IMR-90 (cell line): ENCODE results near the gene MTCL1. TPM values are rescaled to one million over a fixed set of nuclear protein-coding genes. Genes with fewer than 3 reads are reported as not detected.

ENCODE experiments used
- ATAC-seq: fragments of 200-7000 bp; cut with Tn5 transposase; 2 replicates; pipeline ENCODE4 v1.9.1; 2020; ENCODE audit warnings: low read depth, mild to moderate bottlenecking, moderate library complexity
- BruUV-seq: library from RNA; stranded (reverse); fragments of 400-500 nt; replicated peaks from 2 replicates; lab custom pipeline; 2021; lab: Mats Ljungman, UMichigan
- CTCF ChIA-PET: fragments of 300-600 bp; formaldehyde crosslinking; extraction: SDS; loops from one replicate; lab custom pipeline; 2021; ENCODE audit warnings: antibody characterized with exemption; lab: Yijun Ruan, JAX
- POLR2A ChIA-PET: fragments of 300-600 bp; sonication (Branson Sonifier 250); formaldehyde crosslinking; loops from one replicate; lab custom pipeline; 2022; ENCODE audit warnings: antibody characterized with exemption; ENCODE audit not compliant: unreplicated experiment; lab: Charles Lee
- DNase-seq: peaks from one replicate; pipeline ENCODE4 v3.0.0; 2013
- H2AFZ ChIP-seq: replicated peaks from 2 replicates; pipeline ENCODE3; 2013; ENCODE audit warnings: low read length, mild to moderate bottlenecking; ENCODE audit not compliant: poor library complexity
- H2AK5ac ChIP-seq: 2 replicates; pipeline ENCODE4 v1.6.1; 2013; ENCODE audit warnings: low read depth, low read length, inconsistent platforms
- H2AK9ac ChIP-seq: replicated peaks from 2 replicates; pipeline ENCODE3; 2013; ENCODE audit warnings: mild to moderate bottlenecking, low read depth, low read length, moderate library complexity; ENCODE audit not compliant: poor library complexity
- H2BK120ac ChIP-seq: 2 replicates; pipeline ENCODE4 v1.6.1; 2013; ENCODE audit warnings: low read depth, low read length, inconsistent platforms
- H2BK15ac ChIP-seq: 3 replicates; pipeline ENCODE4 v1.6.1; 2013; ENCODE audit warnings: low read depth, low read length, inconsistent platforms
- H2BK20ac ChIP-seq: 2 replicates; pipeline ENCODE4 v1.6.1; 2013; ENCODE audit warnings: low read depth, mild to moderate bottlenecking, inconsistent platforms, low read length, moderate library complexity
- H2BK5ac ChIP-seq: 2 replicates; pipeline ENCODE4 v1.6.1; 2013; ENCODE audit warnings: mild to moderate bottlenecking, low read depth, low read length, inconsistent platforms; ENCODE audit not compliant: poor library complexity, severe bottlenecking
- H3K14ac ChIP-seq: replicated peaks from 2 replicates; pipeline ENCODE4 v1.6.1; 2013; ENCODE audit warnings: low read depth, low read length, inconsistent platforms
- H3K18ac ChIP-seq: 2 replicates; pipeline ENCODE4 v1.6.1; 2013; ENCODE audit warnings: low read depth, low read length, control low read depth
- H3K23ac ChIP-seq: 2 replicates; pipeline ENCODE4 v1.6.1; 2013; ENCODE audit warnings: low read depth, low read length, inconsistent platforms
- H3K27ac ChIP-seq: 2 replicates; pipeline ENCODE4 v1.5.1; 2013; ENCODE audit warnings: mild to moderate bottlenecking, control low read depth, low read length; ENCODE audit not compliant: insufficient read depth
- H3K27me3 ChIP-seq: 2 replicates; pipeline ENCODE4 v1.6.1; 2013; ENCODE audit warnings: low read length; ENCODE audit not compliant: control insufficient read depth, insufficient read depth
- H3K36me3 ChIP-seq: 2 replicates; pipeline ENCODE4 v1.6.1; 2013; ENCODE audit warnings: low read length, mixed read lengths; ENCODE audit not compliant: control insufficient read depth, insufficient read depth
- H3K4ac ChIP-seq: 2 replicates; pipeline ENCODE4 v1.6.1; 2013; ENCODE audit warnings: low read depth, low read length, inconsistent platforms
- H3K4me1 ChIP-seq: 2 replicates; pipeline ENCODE4 v1.6.1; 2013; ENCODE audit warnings: low read length, mixed read lengths; ENCODE audit not compliant: control insufficient read depth, insufficient read depth
- H3K4me2 ChIP-seq: 2 replicates; pipeline ENCODE4 v1.6.1; 2013; ENCODE audit warnings: low read depth, mild to moderate bottlenecking, control low read depth, low read length, moderate library complexity
- H3K4me3 ChIP-seq: 2 replicates; pipeline ENCODE4 v1.5.1; 2013; ENCODE audit warnings: low read depth, mild to moderate bottlenecking, control low read depth, low read length, moderate library complexity; ENCODE audit not compliant: insufficient read depth
- H3K56ac ChIP-seq: 2 replicates; pipeline ENCODE4 v1.6.1; 2013; ENCODE audit warnings: low read length, inconsistent platforms; ENCODE audit not compliant: insufficient read depth; ENCODE audit errors: extremely low read depth
- H3K79me1 ChIP-seq, 2 experiments: 2 replicates each; pipeline ENCODE4 v1.6.1; 2013; ENCODE audit warnings: low read length in 2 of 2, inconsistent platforms in 1 of 2, low read depth in 1 of 2
- H3K9ac ChIP-seq: 2 replicates; pipeline ENCODE4 v1.6.1; 2013; ENCODE audit warnings: low read depth, low read length, control low read depth
- H3K9me1 ChIP-seq: 2 replicates; pipeline ENCODE4 v1.6.1; 2013; ENCODE audit warnings: low read length, inconsistent platforms; ENCODE audit not compliant: insufficient read depth
- H3K9me3 ChIP-seq: 2 replicates; pipeline ENCODE4 v1.6.1; 2013; ENCODE audit warnings: low read length; ENCODE audit not compliant: control insufficient read depth, insufficient read depth
- H4K20me1 ChIP-seq: 2 replicates; pipeline ENCODE4 v1.6.1; 2013; ENCODE audit warnings: low read length, inconsistent platforms; ENCODE audit not compliant: insufficient read depth
- H4K5ac ChIP-seq: 2 replicates; pipeline ENCODE4 v1.6.1; 2013; ENCODE audit warnings: mild to moderate bottlenecking, low read depth, low read length, control low read depth
- H4K8ac ChIP-seq, 2 experiments: 2 replicates each; pipeline ENCODE4 v1.6.1; 2013; ENCODE audit warnings: low read depth in 2 of 2, low read length in 2 of 2, control low read depth in 1 of 2, inconsistent platforms in 1 of 2
- H4K91ac ChIP-seq: 2 replicates; pipeline ENCODE4 v1.6.1; 2013; ENCODE audit warnings: low read depth, low read length, inconsistent platforms; ENCODE audit not compliant: insufficient read depth
- BHLHE40 ChIP-seq: fragments of 150-350 bp; IDR thresholded peaks from 2 replicates; pipeline ENCODE4 v1.6.1; 2016; ENCODE audit warnings: mild to moderate bottlenecking, low read depth, low read length
- CHD1 ChIP-seq: IDR thresholded peaks from 2 replicates; pipeline ENCODE4 v1.6.1; 2012; ENCODE audit warnings: low read depth, low read length, improper control_type of control experiment
- CTCF ChIP-seq: conservative IDR thresholded peaks from 2 replicates; pipeline ENCODE4 v1.5.1; 2012; ENCODE audit warnings: mild to moderate bottlenecking, low read depth, low read length, improper control_type of control experiment
- MAFK ChIP-seq: IDR thresholded peaks from 2 replicates; pipeline ENCODE4 v1.6.1; 2012; ENCODE audit warnings: low read depth, low read length, improper control_type of control experiment
- NFE2L2 ChIP-seq: fragments of 150-350 bp; IDR thresholded peaks from 2 replicates; pipeline ENCODE4 v1.6.1; 2016; ENCODE audit warnings: low read depth, mild to moderate bottlenecking, low read length
- POLR2A ChIP-seq: IDR thresholded peaks from 2 replicates; pipeline ENCODE4 v1.6.1; 2012; ENCODE audit warnings: mild to moderate bottlenecking, low read depth, low read length
- RCOR1 ChIP-seq: IDR thresholded peaks from 2 replicates; pipeline ENCODE4 v1.6.1; 2012; ENCODE audit warnings: mild to moderate bottlenecking, low read length, improper control_type of control experiment; ENCODE audit not compliant: insufficient replicate concordance
- WGBS, 2 experiments: methylation state at CpG; one replicate each; pipeline versions ENCODE4 v1.1.5 to v1.1.7; 2013; ENCODE audit warnings: missing lambda C conversion rate in 2 of 2; ENCODE audit not compliant: insufficient read length in 1 of 2; ENCODE audit errors: extremely low coverage in 2 of 2; 5-methylcytosine and 5-hydroxymethylcytosine counted together
- dilution Hi-C: fragments of 300-500 bp; cut with HindIII; formaldehyde crosslinking; loops from one replicate; pipeline ENCODE4 v1.14.3; 2018; ENCODE audit warnings: low sequenced_read_pairs; ENCODE audit not compliant: unreplicated experiment
- in situ Hi-C: fragments of 300-500 bp; cut with MboI; formaldehyde crosslinking; loops from 3 replicates; pipeline ENCODE4 v1.14.3; 2019; ENCODE audit warnings: low sequenced_read_pairs, inconsistent platforms, mixed read lengths
- intact Hi-C: fragments of 100-400 bp; cut with micrococcal nuclease; formaldehyde crosslinking; loops from 2 replicates; pipeline ENCODE4 v1.10.0; 2022
- polyA plus RNA-seq, 3 experiments: library from polyadenylated mRNA; depleted of rRNA; stranded (reverse); fragments of >200 nt; gene quantifications; 2 replicates each; pipeline ENCODE4 v1.2.3, GENCODE V29; 2012; ENCODE audit warnings: low replicate concordance in 1 of 3
- total RNA-seq: library from RNA; depleted of rRNA; stranded (reverse); fragments of >200 nt; gene quantifications from 2 replicates; pipeline ENCODE4 v1.2.3, GENCODE V29; 2012

MTCL1 gene
- total and polyA plus RNA-seq, 2 of the 4 experiments (the other 2 are of a cell fraction): 29.0 to 45.3 TPM

DNA sequence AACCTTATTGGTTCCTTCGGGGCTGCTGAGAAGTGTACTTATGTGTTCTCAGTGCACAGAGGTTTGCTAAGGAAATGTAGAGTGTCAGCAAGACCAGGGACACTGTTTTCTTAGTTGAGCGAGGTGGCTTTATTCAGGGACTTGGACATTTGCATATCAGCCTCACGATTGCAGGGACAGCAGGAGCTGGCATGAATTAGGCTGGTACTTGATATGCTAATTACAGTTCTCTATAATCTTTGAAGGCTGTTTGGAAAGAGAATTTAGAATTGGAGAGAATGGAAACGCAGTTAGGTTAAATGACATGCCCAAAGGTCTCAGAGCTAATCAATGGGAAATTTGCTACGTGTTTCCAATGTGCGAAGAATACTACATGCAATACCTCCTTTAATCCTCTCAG, 18.7 kb upstream of the MTCL1 start:
- no peak overlapping the region for H2BK20ac ChIP-seq
- no peak overlapping the region for H3K4ac ChIP-seq
- no peak overlapping the region for H4K8ac ChIP-seq
- in situ Hi-C loops (no loop called here), dilution Hi-C loops (loop anchor here (25.0 kb wide), 1 partner anchor 301 kb away; no protein-coding TSS in a partner anchor), intact Hi-C loops (no loop called here)
- no peak overlapping the region for H3K18ac ChIP-seq
- no peak for DNase-seq
- TF ChIP-seq POLR2A (no peak), NFE2L2 (no peak), CTCF (no peak), RCOR1 (no peak), MAFK (no peak), BHLHE40 (no peak), CHD1 (no peak)
- peaks cover 7% of the 10 kb centered on the region for H3K4me1 ChIP-seq
- H3K9ac ChIP-seq: no peak overlapping the region
- H2BK15ac ChIP-seq: no peak overlapping the region
- no peaks in the 10 kb centered on the region for H3K36me3 ChIP-seq
- H3K27ac ChIP-seq: no peak overlapping the region
- no peak overlapping the region for H2AK5ac ChIP-seq
- ChIA-PET POLR2A (no interaction called here), CTCF (no interaction called here)
- H3K79me1 ChIP-seq: no peaks in the 10 kb centered on the region
- no peak overlapping the region for H2AK9ac ChIP-seq
- no peaks in the 10 kb centered on the region for H3K9me3 ChIP-seq
- no peak overlapping the region for H2AFZ ChIP-seq
- H3K27me3 ChIP-seq: no peaks in the 10 kb centered on the region
- no peaks in the 10 kb centered on the region for H4K20me1 ChIP-seq
- ATAC-seq: no peak
- no peak overlapping the region for H2BK120ac ChIP-seq
- no peak overlapping the region for H3K4me2 ChIP-seq
- H3K23ac ChIP-seq: no peak overlapping the region
- H3K14ac ChIP-seq: no peak overlapping the region
- H3K4me3 ChIP-seq: no peak overlapping the region
- WGBS, 2 experiments: 92% methylated on average over 2 of the region's 6 CpGs; no CpG with 5 or more reads in 1 of the 2 experiments
- no TSS peak for BruUV-seq
- no peak overlapping the region for H2BK5ac ChIP-seq
- H3K9me1 ChIP-seq: peaks cover 8% of the 10 kb centered on the region; the same call in 1 of the 2 replicates
- no peak overlapping the region for H3K56ac ChIP-seq
- no peak overlapping the region for H4K5ac ChIP-seq
- no peak overlapping the region for H4K91ac ChIP-seq
